ENCODE results near the gene CHPT1.
"Not testable (repeated sequence)": the region's sequence is repeated elsewhere in the genome, so short reads cannot be mapped to it uniquely, and the experiment has no call there.

The CHPT1 gene

DNA sequence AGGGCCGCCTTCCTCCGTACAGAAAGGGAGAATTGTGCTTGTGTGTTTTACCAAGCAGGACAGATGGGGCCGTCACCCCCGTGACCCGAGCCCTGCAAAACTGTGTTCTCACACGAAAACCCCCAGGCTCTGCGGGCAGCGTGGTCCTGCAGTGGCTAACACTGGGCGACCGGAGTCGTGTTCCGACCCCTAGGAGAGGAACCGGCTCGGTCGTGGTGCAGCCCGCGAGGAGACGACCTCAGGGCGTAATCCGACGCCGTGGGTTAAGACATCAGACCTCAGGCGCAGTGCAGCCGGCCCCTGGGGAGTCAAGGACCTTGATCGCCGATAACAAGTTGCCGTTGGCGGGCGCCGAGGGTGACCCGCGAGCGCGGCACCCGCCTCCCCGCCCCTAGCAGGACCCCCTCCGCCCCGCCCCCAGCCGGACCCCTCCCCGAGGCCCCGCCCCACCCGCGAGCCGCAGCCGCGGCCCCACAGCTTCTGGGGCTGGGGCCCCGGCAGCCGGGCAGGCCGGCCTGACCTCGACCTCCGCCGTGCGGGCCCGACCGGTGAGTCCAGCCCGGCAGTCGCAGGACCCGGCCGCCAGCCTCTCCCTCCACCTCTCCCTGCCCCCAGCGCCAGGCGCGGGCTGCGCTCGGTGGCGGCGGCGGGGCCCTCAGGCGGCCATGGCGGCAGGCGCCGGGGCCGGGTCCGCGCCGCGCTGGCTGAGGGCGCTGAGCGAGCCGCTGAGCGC, at the start of gene CHPT1:
Gene CHPT1 (plus strand): TSS at position 444 of the 733 bp plus-strand sequence. CDS start 222 bp downstream, at position 666.
- peak; percentile 42 for DNase-seq

GRCh38 chr12:101647711-101648110, 49.7 kb upstream of the CHPT1 start:
- no peak for DNase-seq

- DNase-seq = no peak
These were observed 49.2 kb upstream of the CHPT1 start for GRCh38 chr12:101648195-101648594.

- DNase-seq = no peak
These were observed 46.9 kb upstream of the CHPT1 start for GRCh38 chr12:101650346-101651117.

DNA sequence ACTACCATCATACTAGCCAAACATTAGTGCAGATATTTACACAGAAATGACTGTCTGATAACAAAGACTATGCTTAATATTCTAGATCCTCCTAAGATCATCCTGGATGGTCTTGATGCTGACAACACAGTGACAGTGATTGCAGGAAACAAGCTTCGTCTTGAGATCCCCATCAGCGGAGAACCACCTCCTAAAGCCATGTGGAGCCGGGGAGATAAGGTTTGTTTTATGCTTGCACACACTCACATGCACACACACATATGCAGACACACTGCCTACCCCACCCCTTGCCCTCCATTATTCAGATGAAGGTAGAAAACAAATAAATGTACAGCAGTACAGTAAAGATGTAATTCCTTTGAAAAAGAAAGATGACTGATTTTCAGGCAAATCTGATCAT, 44.4 kb upstream of the CHPT1 start:
- no peak for DNase-seq

GRCh38 chr12:101653503-101653902, 43.9 kb upstream of the CHPT1 start:
- no peak for DNase-seq

GRCh38 chr12:101654442-101654841, 43.0 kb upstream of the CHPT1 start:
- no peak for DNase-seq

- no peak for DNase-seq
These were observed 42.0 kb upstream of the CHPT1 start for GRCh38 chr12:101655393-101655792.

- DNase-seq = not testable (repeated sequence)
These were observed 36.8 kb upstream of the CHPT1 start for GRCh38 chr12:101660662-101661061.

- DNase-seq = no peak
These were observed 34.1 kb upstream of the CHPT1 start for GRCh38 chr12:101663298-101663697.

DNA sequence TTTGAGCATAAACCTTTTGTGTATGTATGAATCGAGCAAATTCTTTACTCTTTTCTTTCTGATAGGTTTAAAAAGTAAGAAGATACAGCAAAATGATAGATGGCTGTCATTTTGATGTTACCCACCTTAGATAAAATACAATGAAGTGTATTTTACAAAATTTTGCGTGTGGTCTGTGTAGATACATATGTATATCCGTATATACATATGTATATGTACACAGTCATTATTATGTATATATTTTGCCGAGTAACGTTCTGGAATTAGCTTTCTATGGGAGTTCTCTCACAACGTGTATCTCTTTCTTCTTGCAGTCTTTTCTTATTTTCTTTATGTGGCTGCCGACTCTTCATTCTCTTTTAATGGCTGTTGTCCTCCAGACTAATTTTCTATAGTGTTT, 32.4 kb upstream of the CHPT1 start:
- no peak for DNase-seq

GRCh38 chr12:101666052-101666728, 31.2 kb upstream of the CHPT1 start:
- DNase-seq = no peak

- DNase-seq = no peak
These were observed 29.8 kb upstream of the CHPT1 start for GRCh38 chr12:101667591-101667990.

DNA sequence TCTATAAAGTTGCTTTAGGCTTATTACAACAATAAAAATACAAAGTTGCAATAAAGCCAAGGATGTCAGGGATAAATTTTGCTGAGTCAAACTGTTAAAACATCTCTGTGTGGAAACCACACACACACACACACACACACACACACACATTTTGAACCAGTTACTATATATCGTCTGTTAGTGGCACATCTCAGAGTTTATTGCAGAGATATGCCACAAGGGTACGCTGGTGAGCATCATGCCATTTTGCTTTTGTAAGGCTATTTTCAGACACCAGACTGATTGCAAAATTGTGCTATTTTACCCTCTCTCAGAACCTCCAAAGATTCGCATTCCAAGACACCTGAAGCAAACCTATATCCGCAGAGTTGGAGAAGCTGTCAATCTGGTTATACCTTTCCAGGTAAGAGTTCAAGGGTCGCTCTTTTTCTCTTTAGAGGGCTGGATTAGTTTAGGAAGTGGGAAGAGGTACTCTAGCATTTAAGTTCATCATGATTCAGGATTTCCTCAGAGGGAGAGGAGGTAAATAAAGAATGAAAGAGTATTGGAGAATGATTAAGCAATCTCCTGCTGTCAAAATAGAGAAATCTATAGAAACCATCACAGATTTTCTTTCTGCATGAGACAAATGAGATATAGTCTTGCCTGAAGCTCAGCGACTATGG, 27.3 kb upstream of the CHPT1 start:
- no peak for DNase-seq

DNA sequence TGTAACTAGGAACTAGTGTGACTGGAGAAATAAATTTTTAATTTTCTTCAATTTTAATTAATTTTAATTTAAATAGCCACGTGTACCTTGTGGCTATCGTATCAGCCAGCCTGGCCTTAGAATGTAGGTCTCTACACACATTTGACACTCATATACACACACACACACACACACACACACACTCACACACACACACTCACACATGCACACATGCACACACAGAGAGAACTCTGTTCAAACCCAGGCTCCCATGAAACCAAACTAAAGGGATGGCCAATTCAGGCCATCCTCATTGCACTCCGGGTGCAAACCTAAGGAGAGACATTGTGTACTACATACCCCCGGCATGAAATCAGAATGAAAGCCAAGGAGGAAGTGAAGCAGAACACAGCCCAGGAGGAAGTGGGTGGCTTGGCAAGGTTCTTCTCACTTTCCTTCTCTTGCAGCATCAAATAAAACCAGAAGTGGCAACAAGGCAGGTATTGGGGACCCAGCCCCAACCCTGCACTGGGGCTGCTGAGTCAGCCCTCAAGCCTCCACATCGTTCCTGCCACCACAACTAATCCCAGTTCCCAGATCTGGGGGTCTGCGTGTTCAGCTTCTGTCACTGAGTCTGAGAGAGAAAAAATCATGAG, 26.2 kb upstream of the CHPT1 start:
- DNase-seq = no peak

DNA sequence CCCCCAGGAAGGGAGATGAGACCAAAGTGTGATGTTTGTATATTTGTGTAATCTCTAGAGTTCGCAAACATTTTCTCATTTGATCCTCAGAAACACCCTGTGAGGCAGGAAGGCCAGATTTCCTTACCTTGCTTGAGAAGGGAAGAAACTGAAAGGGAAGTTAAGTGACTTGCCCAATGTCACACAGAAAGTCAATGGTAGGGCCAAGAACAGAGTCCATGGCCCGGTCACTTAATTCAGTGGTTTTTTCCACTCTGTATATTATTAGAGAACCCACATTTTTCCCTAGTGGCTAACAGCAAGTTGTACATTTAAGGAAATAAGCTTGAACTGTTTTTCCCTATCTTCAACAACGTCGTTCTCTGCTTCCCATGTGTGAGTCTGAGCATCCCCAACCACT, 25.6 kb upstream of the CHPT1 start:
- no peak for DNase-seq

- DNase-seq = no peak
These were observed 21.9 kb upstream of the CHPT1 start for GRCh38 chr12:101675555-101675954.

GRCh38 chr12:101676497-101676896, 20.9 kb upstream of the CHPT1 start:
- not testable (repeated sequence) for DNase-seq

DNA sequence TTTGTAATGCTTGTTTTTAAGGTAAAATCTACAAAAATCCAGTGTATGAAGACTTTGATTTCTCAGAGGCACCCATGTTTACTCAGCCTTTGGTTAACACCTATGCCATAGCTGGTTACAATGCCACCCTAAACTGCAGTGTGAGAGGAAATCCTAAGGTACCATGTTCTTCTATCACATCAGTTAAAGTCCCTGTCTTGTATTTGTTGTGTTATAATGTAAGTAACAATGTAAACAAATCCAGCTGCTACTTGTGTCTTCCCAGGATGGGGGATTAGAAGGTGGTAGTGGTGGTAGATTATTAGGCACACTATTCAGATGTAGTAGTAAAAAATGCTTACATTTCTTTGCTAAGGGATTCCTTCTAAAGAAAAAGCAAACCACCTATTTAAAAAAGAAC, 19.4 kb upstream of the CHPT1 start:
- no peak for DNase-seq

DNA sequence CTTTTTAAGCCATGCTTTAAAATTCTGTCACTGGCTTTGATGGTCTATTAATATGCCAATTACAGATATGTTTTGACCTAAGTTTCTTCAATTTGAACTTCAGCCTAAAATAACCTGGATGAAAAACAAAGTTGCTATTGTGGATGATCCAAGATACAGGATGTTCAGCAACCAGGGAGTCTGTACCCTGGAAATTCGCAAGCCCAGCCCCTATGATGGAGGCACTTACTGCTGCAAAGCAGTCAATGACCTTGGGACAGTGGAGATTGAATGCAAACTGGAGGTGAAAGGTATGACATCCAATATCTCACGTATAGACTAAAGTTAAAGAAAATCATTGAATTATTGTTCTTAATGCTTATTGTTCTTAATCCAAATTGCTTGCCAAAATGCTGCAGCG, 17.2 kb upstream of the CHPT1 start:
- no peak for DNase-seq

GRCh38 chr12:101680647-101681046, 16.8 kb upstream of the CHPT1 start:
- DNase-seq = no peak

- not testable (repeated sequence) for DNase-seq
These were observed 15.8 kb upstream of the CHPT1 start for GRCh38 chr12:101681627-101682026.

- DNase-seq = no peak
These were observed 12.3 kb upstream of the CHPT1 start for GRCh38 chr12:101685092-101685491.

Data from NCI-H2227 treated with DMSO at 0.1 percent for 48 hours (cell line).